ENCODE data around the gene CAPN14. TPM values are rescaled to one million over a fixed set of nuclear protein-coding genes. Genes with fewer than 3 reads are reported as not detected.

The CAPN14 gene
- total and polyA plus RNA-seq, 2 experiments from 2014 or later, result 0.06 to 0.33 TPM

DNA sequence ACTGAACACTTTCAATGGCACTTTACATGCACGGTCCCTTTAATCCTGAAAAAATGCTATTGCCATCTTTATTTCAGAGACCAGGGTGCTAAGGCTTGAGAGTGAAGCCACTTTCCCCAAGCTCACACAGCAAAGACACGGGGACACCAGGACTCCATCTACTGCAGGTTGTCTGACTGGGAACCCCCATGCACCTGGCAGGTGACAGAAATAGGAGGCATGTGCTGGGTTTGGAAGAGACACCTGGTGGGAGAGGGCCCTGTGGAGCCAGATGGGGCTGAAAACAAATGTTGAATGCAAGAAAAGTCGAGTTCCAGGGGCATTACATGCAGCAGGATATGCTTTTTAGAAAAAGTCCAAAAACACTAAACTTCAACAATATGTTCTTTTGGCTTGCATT lies 11.4 kb upstream of the CAPN14 start:
- Histone ChIP-seq H3K4me2 (no peak overlapping the region), H3K9me3 (ENCODE audit: low read depth) (no peaks in the 10 kb centered on the region), H3K27ac (no peak overlapping the region), H3K9me2 (replicated peaks; ENCODE audit: insufficient read depth) (no peaks in the 10 kb centered on the region), H3K4me3 (no peak overlapping the region), H3K27me3 (no peaks in the 10 kb centered on the region), H4K20me1 (ENCODE audit: insufficient read depth, poor library complexity, severe bottlenecking) (no peaks in the 10 kb centered on the region), H2AFZ (no peak overlapping the region), H3K36me3 (replicated peaks; ENCODE audit: insufficient read depth, low read depth) (no peaks in the 10 kb centered on the region), H3K79me2 (no peaks in the 10 kb centered on the region), H3K4me1 (ENCODE audit: insufficient read depth) (no peaks in the 10 kb centered on the region)
- 88% methylated on average over 3 of the region's 3 CpGs for WGBS (ENCODE audit: low lambda C conversion rate, missing lambda C conversion rate)
- DNase-seq (ENCODE audit: low spot score), result no peak
- no peak for TF ChIP-seq EZH2 (IDR thresholded peaks at IDR 0.05; ENCODE audit: borderline replicate concordance)
- TF ChIP-seq CTCF (IDR thresholded peaks at IDR 0.05; ENCODE audit: poor library complexity), result no peak
- TF ChIP-seq EZH2phosphoT487 (IDR thresholded peaks at IDR 0.05; ENCODE audit: low read depth, severe bottlenecking, unreplicated experiment), result no peak

DNA sequence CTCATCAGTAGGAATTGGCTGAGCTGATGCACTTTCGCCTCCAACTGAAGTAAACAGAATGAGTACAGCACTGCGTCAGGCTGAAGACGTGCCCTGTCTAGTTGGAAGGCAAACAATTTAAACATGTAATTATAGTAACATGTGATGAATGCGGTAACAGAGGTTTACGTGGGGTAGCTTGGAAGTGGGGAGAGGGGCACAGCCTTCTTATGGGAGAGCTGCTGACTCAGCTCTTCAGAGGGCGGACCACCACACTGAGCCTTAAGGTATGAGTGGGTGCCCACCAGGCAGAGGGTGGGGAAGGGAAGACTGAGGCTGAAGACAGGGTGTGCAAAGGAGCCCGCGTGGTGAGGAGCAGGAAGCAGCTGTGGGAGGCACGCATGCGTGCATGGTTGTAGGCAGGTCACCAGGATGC lies 10.4 kb upstream of the CAPN14 start:
- no peak for DNase-seq (ENCODE audit: low spot score)
- H3K36me3 ChIP-seq (replicated peaks; ENCODE audit: insufficient read depth, low read depth), result no peaks in the 10 kb centered on the region
- 79% methylated on average over 10 of the region's 10 CpGs for WGBS (ENCODE audit: low lambda C conversion rate, missing lambda C conversion rate)
- no peak overlapping the region for H3K4me3 ChIP-seq
- no peaks in the 10 kb centered on the region for H3K79me2 ChIP-seq
- no peaks in the 10 kb centered on the region for H3K27me3 ChIP-seq
- H4K20me1 ChIP-seq (ENCODE audit: insufficient read depth, poor library complexity, severe bottlenecking), result no peaks in the 10 kb centered on the region
- no peaks in the 10 kb centered on the region for H3K4me1 ChIP-seq (ENCODE audit: insufficient read depth)
- H2AFZ ChIP-seq, result no peak overlapping the region
- no peak for TF ChIP-seq EZH2 (IDR thresholded peaks at IDR 0.05; ENCODE audit: borderline replicate concordance)
- TF ChIP-seq EZH2phosphoT487 (IDR thresholded peaks at IDR 0.05; ENCODE audit: low read depth, severe bottlenecking, unreplicated experiment), result no peak
- no peak for TF ChIP-seq CTCF (IDR thresholded peaks at IDR 0.05; ENCODE audit: poor library complexity)
- no peaks in the 10 kb centered on the region for H3K9me2 ChIP-seq (replicated peaks; ENCODE audit: insufficient read depth)
- H3K27ac ChIP-seq, result no peak overlapping the region
- H3K9me3 ChIP-seq (ENCODE audit: low read depth), result no peaks in the 10 kb centered on the region
- H3K4me2 ChIP-seq, result no peak overlapping the region

DNA sequence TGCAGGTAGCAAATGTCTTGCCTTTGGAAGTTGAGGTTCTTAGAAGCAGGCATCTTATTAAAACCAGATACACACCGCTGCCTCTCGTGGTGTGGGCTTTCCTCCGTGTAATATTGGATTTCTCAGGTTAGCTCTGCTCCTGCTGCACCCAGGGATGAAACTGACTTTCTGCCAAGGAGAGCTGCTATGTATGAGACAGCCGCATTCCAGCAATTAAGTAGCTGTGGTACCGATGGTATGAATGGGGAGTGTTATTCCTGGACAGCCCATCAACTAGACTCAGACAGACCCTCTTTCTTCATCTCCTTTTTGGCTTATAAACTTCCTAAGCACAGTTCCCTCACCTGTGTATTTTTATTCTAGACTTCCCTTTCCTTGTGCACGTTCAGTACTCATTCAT lies 9.8 kb upstream of the CAPN14 start:
- Histone ChIP-seq H3K36me3 (replicated peaks; ENCODE audit: insufficient read depth, low read depth) (no peaks in the 10 kb centered on the region), H3K4me1 (ENCODE audit: insufficient read depth) (no peaks in the 10 kb centered on the region), H3K4me2 (no peak overlapping the region), H3K27ac (no peak overlapping the region), H3K9me2 (replicated peaks; ENCODE audit: insufficient read depth) (no peaks in the 10 kb centered on the region), H3K79me2 (no peaks in the 10 kb centered on the region), H3K9me3 (ENCODE audit: low read depth) (no peaks in the 10 kb centered on the region), H2AFZ (no peak overlapping the region), H3K4me3 (no peak overlapping the region), H4K20me1 (ENCODE audit: insufficient read depth, poor library complexity, severe bottlenecking) (no peaks in the 10 kb centered on the region), H3K27me3 (peaks cover 4% of the 10 kb centered on the region)
- DNase-seq (ENCODE audit: low spot score), result no peak
- TF ChIP-seq EZH2 (IDR thresholded peaks at IDR 0.05; ENCODE audit: borderline replicate concordance) (no peak), EZH2phosphoT487 (IDR thresholded peaks at IDR 0.05; ENCODE audit: low read depth, severe bottlenecking, unreplicated experiment) (no peak), CTCF (IDR thresholded peaks at IDR 0.05; ENCODE audit: poor library complexity) (no peak)
- 63% methylated on average over 6 of the region's 6 CpGs for WGBS (ENCODE audit: low lambda C conversion rate, missing lambda C conversion rate)

- no peaks in the 10 kb centered on the region for H4K20me1 ChIP-seq (ENCODE audit: insufficient read depth, poor library complexity, severe bottlenecking)
- no peak for DNase-seq (ENCODE audit: low spot score)
- H3K27ac ChIP-seq, result no peak overlapping the region
- no peaks in the 10 kb centered on the region for H3K9me3 ChIP-seq (ENCODE audit: low read depth)
- H3K9me2 ChIP-seq (replicated peaks; ENCODE audit: insufficient read depth), result no peaks in the 10 kb centered on the region
- H2AFZ ChIP-seq, result no peak overlapping the region
- H3K4me2 ChIP-seq, result no peak overlapping the region
- WGBS (ENCODE audit: low lambda C conversion rate, missing lambda C conversion rate), result 32% methylated on average over 2 of the region's 2 CpGs
- H3K79me2 ChIP-seq, result no peaks in the 10 kb centered on the region
- no peak overlapping the region for H3K4me3 ChIP-seq
- TF ChIP-seq CTCF (IDR thresholded peaks at IDR 0.05; ENCODE audit: poor library complexity) (no peak), EZH2 (IDR thresholded peaks at IDR 0.05; ENCODE audit: borderline replicate concordance) (no peak), EZH2phosphoT487 (IDR thresholded peaks at IDR 0.05; ENCODE audit: low read depth, severe bottlenecking, unreplicated experiment) (no peak)
- no peaks in the 10 kb centered on the region for H3K4me1 ChIP-seq (ENCODE audit: insufficient read depth)
- no peaks in the 10 kb centered on the region for H3K36me3 ChIP-seq (replicated peaks; ENCODE audit: insufficient read depth, low read depth)
- H3K27me3 ChIP-seq, result peaks cover 5% of the 10 kb centered on the region
Observed at GRCh38 chr2:31226266-31226665, 9.0 kb upstream of the CAPN14 start.
